MCF 10A (cell line): ENCODE measurements around the gene FOXR2. TPM values are rescaled to one million over a fixed set of nuclear protein-coding genes. Genes with fewer than 3 reads are reported as not detected.

Experiments
- BruUV-seq: library from RNA; stranded (reverse); fragments of 400-500 nt; replicated peaks from 2 replicates; lab custom pipeline; 2021; lab: Mats Ljungman, UMichigan
- CTCF ChIA-PET: fragments of 300-600 bp; sonication (Branson Sonifier 250); formaldehyde crosslinking; extraction: SDS; loops from one replicate; lab custom pipeline; 2021; ENCODE audit warnings: antibody characterized with exemption, inconsistent platforms; lab: Yijun Ruan, JAX
- POLR2A ChIA-PET: fragments of 300-600, 350-650 bp; sonication (Branson Sonifier 250); formaldehyde crosslinking; extraction: SDS; loops from one replicate; lab custom pipeline; 2020; ENCODE audit warnings: antibody characterized with exemption, inconsistent platforms; lab: Yijun Ruan, JAX
- DNase-seq: peaks from one replicate; pipeline ENCODE4 v3.0.0-alpha.2; 2018; ENCODE audit not compliant: unreplicated experiment
- H3K27ac Mint-ChIP-seq: one replicate; pipeline ENCODE4 v1.8.0; 2022; ENCODE audit warnings: mild to moderate bottlenecking, low read depth, mixed read lengths; ENCODE audit not compliant: unreplicated experiment
- H3K27me3 Mint-ChIP-seq: one replicate; pipeline ENCODE4 v1.8.0; 2022; ENCODE audit warnings: mixed read lengths; ENCODE audit not compliant: insufficient read depth, unreplicated experiment
- H3K36me3 Mint-ChIP-seq: one replicate; pipeline ENCODE4 v1.8.0; 2022; ENCODE audit warnings: mild to moderate bottlenecking, moderate library complexity, mixed read lengths; ENCODE audit not compliant: insufficient read depth, unreplicated experiment
- H3K4me1 Mint-ChIP-seq: one replicate; pipeline ENCODE4 v1.8.0; 2022; ENCODE audit warnings: mixed read lengths; ENCODE audit not compliant: insufficient read depth, unreplicated experiment
- H3K4me3 Mint-ChIP-seq: one replicate; pipeline ENCODE4 v1.8.0; 2022; ENCODE audit warnings: mild to moderate bottlenecking, moderate library complexity, mixed read lengths; ENCODE audit not compliant: unreplicated experiment
- H3K9me3 Mint-ChIP-seq: one replicate; pipeline ENCODE4 v1.8.0; 2022; ENCODE audit warnings: mixed read lengths; ENCODE audit not compliant: unreplicated experiment
- intact Hi-C: fragments of 100-400 bp; cut with micrococcal nuclease; formaldehyde crosslinking; loops from 2 replicates; pipeline ENCODE4 v1.14.1; 2022
- total RNA-seq: library from RNA; stranded (reverse); gene quantifications from 2 replicates; pipeline ENCODE4 v1.2.3, GENCODE V29; 2022
- TF ChIP-seq, protein P1 (sequence below): fragments of 200-600 bp; IDR thresholded peaks from one replicate; pipeline ENCODE4 v1.8.0; 2022; ENCODE audit warnings: antibody characterized with exemption, mild to moderate bottlenecking; ENCODE audit not compliant: unreplicated experiment

Gene FOXR2
- total RNA-seq, 1 experiment from 2014 or later: not detected

- POLR2A ChIA-PET: no interaction called here
- Mint-ChIP-seq H3K4me1 (no peaks in the 10 kb centered on the region), H3K27me3 (peaks cover 32% of the 10 kb centered on the region), H3K4me3 (no peak overlapping the region), H3K27ac (no peak overlapping the region), H3K36me3 (no peaks in the 10 kb centered on the region), H3K9me3 (no peaks in the 10 kb centered on the region)
- DNase-seq: no peak
- TF ChIP-seq, protein P1, sequence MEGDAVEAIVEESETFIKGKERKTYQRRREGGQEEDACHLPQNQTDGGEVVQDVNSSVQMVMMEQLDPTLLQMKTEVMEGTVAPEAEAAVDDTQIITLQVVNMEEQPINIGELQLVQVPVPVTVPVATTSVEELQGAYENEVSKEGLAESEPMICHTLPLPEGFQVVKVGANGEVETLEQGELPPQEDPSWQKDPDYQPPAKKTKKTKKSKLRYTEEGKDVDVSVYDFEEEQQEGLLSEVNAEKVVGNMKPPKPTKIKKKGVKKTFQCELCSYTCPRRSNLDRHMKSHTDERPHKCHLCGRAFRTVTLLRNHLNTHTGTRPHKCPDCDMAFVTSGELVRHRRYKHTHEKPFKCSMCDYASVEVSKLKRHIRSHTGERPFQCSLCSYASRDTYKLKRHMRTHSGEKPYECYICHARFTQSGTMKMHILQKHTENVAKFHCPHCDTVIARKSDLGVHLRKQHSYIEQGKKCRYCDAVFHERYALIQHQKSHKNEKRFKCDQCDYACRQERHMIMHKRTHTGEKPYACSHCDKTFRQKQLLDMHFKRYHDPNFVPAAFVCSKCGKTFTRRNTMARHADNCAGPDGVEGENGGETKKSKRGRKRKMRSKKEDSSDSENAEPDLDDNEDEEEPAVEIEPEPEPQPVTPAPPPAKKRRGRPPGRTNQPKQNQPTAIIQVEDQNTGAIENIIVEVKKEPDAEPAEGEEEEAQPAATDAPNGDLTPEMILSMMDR: no peak
- BruUV-seq: no TSS peak
- intact Hi-C loops: no loop called here
- CTCF ChIA-PET: no interaction called here
These were observed 36.7 kb downstream of the FOXR2 start for GRCh38 chrX:55659931-55660330.

DNA sequence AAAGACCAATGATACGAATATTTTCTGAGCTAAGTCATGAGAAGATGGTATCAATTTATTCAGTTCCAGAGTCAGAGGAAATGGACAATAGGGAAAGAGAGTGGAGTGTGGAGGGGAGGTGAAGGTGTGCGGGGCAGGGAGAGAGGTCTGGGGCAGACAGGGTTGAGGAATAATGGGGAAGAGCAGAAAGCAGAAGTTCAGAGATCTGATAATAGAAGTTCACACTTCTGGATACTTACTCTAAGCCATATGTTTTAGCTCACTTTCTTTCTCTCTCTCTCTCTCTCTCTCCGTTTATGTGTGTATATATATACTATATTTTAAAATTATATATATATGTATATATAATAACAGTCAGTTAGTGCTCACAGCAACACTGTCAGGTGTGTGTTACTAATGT, 40.4 kb downstream of the FOXR2 start:
- Mint-ChIP-seq H3K4me3 (no peak overlapping the region), H3K36me3 (no peaks in the 10 kb centered on the region), H3K27ac (no peak overlapping the region), H3K27me3 (peaks cover 21% of the 10 kb centered on the region), H3K4me1 (no peaks in the 10 kb centered on the region), H3K9me3 (peaks cover 12% of the 10 kb centered on the region)
- BruUV-seq: no TSS peak
- CTCF ChIA-PET: interaction anchor here (1.0 kb wide), 1 partner anchor 528 kb away, joined by 3 read pairs; no protein-coding TSS in a partner anchor
- TF ChIP-seq, protein P1: no peak
- intact Hi-C loops: no loop called here
- no peak for DNase-seq
- POLR2A ChIA-PET: no interaction called here

DNA sequence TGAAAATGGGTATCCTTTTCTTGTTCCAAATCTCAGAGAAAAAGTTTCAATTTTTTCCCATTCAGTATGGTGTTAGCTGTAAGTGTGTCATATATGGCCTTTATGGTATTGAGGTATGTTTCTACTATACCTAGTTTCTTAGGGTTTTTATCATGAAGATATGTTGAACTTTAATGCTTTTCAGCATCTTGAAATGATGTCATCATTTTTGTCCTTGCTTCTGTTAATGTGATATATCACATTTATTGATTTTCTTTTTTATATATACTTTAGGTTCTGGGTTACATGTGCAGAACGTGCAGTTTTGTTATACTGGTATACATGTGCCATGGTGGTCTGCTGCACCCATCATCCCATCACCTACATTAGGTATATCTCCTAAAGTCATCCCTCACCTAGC, 44.9 kb downstream of the FOXR2 start:
- intact Hi-C loops: no loop called here
- H3K4me3 Mint-ChIP-seq: no peak overlapping the region
- no peak overlapping the region for H3K27ac Mint-ChIP-seq
- ChIA-PET POLR2A (no interaction called here), CTCF (no interaction called here)
- TF ChIP-seq, protein P1: no peak
- H3K9me3 Mint-ChIP-seq: peaks cover 35% of the 10 kb centered on the region
- H3K36me3 Mint-ChIP-seq: no peaks in the 10 kb centered on the region
- no TSS peak for BruUV-seq
- no peaks in the 10 kb centered on the region for H3K27me3 Mint-ChIP-seq
- DNase-seq: no peak
- H3K4me1 Mint-ChIP-seq: no peaks in the 10 kb centered on the region

Other genes starting within 250 kb of the FOXR2 start
- gene MAGEH1, start 171.3 kb upstream of the FOXR2 start, total RNA-seq: not detected in 2 replicates
- gene USP51, start 133.6 kb upstream of the FOXR2 start, total RNA-seq: 0.17 TPM in 1 of 2 replicates, not detected in the other
- 7.9 and 10.6 TPM in 2 replicates for gene RRAGB, start 94.3 kb downstream of the FOXR2 start, total RNA-seq